ENCODE measurements around the gene PITHD1.
"Not testable (repeated sequence)": the region's sequence is repeated elsewhere in the genome, so short reads cannot be mapped to it uniquely, and the experiment has no call there.

Gene PITHD1, protein sequence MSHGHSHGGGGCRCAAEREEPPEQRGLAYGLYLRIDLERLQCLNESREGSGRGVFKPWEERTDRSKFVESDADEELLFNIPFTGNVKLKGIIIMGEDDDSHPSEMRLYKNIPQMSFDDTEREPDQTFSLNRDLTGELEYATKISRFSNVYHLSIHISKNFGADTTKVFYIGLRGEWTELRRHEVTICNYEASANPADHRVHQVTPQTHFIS

DNA sequence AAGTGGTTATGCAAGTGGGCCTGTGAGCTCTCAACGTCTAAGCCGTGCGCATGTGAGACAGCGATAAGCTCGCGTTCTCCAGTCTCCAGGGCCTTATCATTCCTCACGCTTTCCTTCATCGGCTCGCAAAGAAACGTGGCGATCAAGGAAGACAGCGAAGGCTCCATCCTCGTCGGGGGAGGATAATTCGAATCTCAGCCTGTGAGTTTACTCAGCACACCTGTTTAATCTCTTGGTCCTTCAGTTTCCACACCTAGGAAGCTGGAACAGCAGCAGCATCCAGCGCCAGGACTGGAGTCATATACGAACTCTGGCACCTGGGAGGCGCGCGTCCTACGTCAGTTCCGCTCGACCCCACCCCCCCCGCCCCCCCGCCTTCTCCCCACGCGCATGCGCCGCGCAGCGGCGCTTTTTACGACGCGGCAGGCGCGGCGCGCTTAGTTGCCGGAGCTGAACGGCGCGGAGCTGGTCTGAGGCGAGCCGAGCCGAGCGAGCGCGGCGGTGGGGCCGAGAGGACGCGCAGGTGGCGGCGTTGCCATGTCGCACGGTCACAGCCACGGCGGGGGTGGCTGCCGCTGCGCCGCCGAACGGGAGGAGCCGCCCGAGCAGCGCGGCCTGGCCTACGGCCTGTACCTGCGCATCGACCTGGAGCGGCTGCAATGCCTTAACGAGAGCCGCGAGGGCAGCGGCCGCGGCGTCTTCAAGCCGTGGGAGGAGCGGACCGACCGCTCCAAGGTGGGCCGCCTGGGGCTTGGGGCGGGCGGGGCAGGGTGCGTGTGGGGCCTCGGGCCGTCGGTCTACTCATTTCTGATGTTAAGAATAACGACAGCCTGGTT is at the start of gene PITHD1:
Gene PITHD1, plus strand, starts transcription at position 440 of the 836 bp plus-strand sequence. Its CDS starts 98 bp downstream, at position 538.
- peak; percentile 92 for DNase-seq

DNA sequence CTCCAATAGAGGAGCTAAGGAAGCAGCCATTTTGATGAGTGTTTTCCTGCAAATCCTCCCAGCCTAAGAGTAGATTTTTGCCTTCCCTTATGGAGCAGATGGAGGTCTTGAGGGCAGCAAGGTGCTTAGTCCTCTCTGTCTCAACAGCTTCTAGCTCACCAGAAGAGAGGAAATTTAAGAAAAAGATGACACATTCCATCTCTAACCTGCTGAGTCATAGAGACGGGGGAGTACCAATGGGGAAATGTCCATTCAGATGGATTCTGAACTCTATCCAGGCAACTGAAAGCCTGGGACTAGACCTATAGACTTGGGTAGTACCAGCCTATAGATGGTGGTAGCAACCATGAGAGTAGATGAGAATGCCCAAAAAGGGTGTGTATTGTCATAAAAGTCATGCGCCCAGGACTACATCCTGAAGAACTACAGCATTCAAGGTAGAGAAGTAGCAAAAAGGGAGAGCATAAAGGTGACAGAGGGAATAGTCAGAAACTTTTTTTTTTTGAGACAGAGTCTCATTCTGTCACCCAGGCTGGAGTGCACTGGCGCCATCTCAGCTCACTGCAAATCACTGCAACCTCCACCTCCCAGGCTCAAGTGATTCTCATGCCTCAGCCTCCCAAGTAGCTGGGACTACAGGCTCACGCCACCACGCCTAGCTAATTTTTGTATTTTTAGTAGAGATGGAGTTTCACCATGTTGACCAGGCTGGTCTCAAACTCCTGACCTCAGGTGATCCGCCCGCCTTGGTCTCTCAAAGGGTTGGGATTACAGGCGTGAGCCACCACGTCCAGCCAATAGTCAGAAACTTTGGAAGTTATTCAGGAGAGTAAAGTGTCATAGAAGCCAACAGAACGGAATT is 45.6 kb upstream of the PITHD1 start:
- DNase-seq = peak; percentile 63

DNA sequence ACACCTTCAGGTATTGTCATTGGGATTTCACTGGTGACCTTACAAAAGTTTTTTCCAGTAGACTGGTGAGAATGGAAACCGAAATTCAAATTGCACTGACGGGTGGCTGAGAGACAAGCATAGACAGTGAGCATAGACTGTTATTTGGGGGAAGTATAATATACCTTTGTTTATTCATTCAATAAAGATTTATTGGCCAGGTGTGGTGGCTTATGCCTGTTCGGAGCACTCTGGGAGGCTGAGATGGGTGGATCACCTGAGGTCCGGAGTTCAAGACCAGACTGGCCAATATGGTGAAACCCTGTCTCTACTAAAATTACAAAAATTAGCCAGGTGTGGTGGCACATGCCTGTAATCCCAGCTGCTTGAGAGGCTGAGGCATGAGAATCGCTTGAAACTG is 44.9 kb upstream of the PITHD1 start:
- DNase-seq = not testable (repeated sequence)

DNA sequence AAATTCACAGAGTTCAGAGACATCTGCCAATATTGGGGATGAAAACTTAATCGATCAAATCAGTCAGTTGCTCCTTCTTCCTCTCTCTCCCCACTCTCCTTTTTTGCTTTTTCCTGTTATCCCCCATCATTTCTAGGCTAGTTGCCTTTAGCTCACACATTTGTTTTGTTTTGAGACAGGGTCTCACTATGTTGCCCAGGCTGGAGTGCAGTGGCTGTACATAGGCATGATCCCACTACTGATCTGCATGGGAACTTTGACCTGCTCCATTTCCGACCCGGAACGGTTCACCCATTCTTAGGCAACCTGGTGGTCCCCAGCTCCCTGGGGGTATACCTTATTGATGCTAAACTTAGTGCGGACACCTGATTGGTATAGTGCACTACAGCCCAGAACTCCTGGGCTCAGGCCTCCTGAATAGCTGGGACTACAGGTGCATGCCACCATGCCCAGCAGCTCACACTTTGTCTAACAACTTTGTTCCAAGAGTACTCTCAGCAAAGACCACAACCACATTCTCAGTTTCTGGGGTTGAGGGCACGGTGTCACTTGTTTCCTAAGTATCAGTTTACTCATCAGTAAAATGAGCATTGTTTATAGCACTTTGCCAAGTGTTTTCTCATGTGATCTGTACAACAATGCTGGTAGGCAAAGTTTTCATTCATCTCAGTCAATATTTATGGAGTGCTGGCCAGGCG is 41.6 kb upstream of the PITHD1 start:
- no peak for DNase-seq

DNA sequence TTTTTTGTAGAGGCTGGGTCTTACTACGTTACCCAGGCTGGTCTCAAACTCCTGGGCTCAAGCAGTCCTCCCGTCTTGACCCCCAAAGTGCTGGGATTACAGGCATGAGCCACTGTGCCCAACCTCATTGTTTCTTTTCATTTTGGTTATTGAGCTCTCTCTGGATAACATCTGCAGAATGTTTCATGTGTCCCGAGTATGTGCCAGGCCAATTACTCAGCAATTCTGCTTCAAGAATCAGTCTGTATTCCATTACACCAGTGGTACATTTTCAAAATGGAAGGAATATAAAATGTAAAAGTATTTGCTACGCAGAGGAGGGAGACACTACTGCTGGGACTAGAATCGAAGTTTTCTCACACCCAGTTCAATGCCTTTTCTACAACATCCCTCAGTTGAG is 36.6 kb upstream of the PITHD1 start:
- no peak for DNase-seq

DNA sequence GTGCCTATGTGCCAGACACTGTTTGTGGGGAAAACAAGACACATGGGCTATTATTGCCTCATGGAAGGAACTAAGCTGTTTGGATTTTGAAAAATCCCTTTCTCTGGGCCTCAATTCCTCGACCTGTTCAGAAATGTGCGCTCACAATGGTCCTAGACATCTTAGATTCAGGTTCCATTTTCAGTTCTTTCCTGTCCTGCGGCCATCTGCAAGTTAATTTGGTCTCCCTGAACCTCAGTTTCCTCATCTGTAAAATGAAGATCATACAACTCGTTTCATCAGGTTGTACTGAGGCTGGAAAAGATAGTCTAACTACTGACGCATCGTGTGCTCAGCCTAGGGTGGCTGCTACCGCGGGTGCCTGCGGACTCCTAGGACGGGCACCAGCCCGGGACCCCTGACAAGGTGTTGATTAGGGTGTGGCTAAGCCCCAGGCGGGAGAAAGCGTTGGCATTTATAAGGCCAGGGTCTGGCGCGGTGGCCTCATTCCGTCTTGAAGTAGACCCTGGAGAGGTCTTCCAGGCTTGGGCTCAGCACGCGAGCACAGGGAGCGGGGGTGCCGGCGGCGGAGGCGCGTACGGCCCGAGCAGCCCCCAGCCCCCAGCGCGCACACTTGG is 35.4 kb upstream of the PITHD1 start:
- DNase-seq = no peak

DNA sequence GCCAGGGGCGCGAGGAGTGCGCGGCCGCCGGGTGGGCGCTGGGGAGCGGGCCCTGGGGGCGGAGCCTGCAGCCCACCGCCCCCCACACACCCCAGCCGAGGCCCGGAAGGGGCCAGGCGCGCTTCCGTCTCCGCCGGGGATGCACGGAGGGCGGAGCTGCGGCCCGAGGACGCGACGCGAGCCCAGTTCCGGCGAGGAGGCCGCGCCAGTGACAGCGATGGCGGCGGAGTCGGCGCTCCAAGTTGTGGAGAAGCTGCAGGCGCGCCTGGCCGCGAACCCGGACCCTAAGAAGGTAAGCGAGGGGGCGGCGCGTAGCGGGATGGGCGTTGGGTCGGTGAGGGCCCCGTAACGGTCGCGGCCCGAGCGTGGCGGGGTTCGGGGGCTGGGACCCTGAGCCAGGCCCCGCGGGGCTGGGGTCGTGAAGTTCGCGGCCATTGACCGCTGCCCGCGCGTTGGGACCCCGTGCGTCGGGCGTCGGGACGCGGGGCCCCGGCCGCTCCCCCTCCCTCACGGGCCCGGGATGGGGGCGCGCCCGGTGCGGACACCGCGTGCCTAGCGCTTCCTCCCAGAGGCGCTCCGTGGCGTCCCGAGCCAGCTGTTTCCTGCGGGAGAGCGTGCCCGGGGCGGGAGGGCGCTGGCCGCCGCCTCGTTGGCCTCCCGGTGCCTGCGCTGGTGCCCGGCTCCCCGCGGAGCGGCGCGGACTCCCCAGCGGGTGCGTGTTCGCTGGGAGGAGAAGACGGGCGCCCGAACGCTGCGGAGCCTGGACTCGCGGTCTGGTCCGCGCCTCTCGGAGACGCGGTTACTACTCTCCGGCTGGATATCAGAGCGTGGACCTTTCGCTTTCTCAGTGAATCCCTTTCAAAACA is 34.7 kb upstream of the PITHD1 start, which contains the start of gene ELOA:
Gene ELOA, plus strand, starts transcription at position 185 of the 866 bp plus-strand sequence. Its CDS starts 33 bp downstream, at position 218.
- DNase-seq = peak; percentile 84

DNA sequence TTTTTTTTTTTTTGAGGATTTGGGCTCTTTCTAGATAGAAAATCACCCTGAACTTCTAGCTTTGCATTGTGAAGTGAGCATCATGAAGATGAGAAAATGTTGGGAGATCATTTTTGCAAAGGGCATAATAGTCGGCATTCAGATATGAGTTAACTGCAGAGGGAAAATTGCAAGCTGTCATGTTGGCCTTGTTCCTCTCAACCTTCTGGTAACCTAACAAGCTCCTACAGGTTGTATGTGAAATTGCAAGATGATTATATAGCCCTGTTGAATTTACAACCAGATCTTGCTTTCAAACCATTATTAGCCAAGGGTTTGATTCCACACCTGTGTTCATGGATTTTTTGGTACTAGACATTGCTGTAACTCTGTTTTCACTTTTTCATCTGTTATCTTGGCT is 32.7 kb upstream of the PITHD1 start:
- peak; percentile 53 for DNase-seq

DNA sequence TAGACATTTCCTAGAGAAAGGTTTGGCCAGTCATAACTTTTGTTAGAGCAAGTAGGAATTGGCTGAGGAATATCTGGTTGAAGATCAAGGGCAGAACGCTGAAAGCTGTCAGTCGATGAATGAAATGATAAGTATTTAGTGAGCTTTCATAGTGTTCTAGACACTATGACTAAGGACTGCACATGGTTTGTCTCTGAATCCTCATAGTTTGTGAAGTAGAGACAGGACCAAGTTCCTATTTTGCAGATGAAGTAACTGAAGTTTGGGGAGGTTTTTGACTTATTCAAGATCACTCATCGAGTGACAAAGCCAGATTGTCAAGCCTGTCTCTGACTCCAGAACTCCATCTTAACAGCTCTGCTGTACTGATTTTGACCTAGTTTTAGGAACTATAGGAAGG is 30.2 kb upstream of the PITHD1 start:
- peak; percentile 58 for DNase-seq

DNA sequence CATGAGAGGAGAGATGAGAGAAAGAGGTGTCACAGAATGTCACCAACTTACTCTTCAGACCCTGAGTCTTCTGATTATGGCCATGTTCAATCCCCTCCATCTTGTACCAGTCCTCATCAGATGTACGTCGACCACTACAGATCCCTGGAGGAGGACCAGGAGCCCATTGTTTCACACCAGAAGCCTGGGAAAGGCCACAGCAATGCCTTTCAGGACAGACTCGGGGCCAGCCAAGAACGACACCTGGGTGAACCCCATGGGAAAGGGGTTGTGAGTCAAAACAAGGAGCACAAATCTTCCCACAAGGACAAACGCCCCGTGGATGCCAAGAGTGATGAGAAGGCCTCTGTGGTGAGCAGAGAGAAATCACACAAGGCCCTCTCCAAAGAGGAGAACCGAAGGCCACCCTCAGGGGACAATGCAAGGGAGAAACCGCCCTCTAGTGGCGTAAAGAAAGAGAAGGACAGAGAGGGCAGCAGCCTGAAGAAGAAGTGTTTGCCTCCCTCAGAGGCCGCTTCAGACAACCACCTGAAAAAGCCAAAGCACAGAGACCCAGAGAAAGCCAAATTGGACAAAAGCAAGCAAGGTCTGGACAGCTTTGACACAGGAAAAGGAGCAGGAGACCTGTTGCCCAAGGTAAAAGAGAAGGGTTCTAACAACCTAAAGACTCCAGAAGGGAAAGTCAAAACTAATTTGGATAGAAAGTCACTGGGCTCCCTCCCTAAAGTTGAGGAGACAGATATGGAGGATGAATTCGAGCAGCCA is 27.0 kb upstream of the PITHD1 start:
- DNase-seq = peak; percentile 71

DNA sequence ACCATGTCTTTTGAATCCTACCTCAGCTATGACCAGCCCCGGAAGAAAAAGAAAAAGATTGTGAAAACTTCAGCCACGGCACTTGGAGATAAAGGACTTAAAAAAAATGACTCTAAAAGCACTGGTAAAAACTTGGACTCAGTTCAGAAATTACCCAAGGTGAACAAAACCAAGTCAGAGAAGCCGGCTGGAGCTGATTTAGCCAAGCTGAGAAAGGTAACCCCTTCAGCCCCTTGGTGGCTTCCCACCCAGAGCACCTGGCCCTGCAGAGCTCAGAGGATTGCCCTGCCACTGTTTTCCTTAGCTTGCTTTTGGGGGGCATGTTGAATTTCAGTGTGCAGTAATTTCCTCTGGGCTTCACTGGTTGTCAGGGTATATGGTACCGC is 26.4 kb upstream of the PITHD1 start:
- no peak for DNase-seq

DNA sequence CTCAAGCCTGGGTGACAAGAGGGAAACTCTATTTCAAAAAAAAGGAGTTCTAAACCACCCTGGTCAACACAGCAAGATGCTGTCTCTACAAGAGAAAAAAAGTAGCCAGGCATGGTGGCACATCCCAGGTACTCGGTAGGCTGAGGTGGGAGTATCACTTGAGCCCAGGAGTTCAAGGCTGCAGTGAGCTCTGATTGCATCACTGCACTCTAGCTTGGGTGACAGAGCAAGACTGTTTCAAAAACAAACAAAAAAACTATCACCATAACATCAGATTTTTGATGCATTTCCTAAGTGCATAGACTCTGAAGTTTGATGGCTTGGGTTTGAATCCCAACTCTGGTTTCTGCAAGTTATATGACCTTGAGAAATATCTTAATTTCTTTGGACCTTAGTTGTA is 25.3 kb upstream of the PITHD1 start:
- no peak for DNase-seq

DNA sequence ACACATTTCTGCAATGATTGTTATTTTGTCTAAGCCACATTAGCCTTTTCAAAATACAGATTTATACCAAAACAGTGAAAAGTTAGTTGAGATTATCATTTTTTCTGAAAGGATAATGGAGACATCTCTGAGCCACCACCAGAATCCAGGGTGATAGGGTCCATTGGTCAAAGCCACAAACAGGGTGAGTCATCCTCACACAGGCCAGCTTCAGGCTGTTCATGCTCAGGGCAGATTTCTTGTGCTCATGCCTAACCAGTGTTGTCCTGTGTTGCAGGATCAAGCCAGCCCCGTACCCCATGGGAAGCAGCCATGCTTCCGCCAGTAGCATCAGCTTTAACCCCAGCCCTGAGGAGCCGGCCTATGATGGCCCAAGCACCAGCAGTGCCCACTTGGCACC is 21.5 kb upstream of the PITHD1 start:
- no peak for DNase-seq

DNA sequence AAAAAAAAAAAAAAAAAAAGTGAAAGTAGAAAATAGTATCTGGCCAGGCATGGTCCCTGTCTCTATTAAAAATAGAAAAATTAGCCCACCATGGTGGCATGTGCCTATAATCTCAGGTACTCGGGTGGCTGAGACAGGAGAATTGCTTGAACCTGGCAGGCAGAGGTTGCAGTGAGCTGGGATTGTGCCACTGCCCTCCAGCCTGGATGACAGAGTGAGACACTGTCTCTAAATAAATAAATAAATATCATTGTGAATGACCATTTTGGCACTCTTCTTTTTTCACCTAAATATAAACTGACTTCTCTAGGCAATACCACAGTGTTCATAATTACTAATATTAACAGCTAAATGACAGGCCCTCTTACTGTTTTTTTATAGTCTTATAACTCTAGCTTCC is 20.4 kb upstream of the PITHD1 start:
- DNase-seq = no peak

DNA sequence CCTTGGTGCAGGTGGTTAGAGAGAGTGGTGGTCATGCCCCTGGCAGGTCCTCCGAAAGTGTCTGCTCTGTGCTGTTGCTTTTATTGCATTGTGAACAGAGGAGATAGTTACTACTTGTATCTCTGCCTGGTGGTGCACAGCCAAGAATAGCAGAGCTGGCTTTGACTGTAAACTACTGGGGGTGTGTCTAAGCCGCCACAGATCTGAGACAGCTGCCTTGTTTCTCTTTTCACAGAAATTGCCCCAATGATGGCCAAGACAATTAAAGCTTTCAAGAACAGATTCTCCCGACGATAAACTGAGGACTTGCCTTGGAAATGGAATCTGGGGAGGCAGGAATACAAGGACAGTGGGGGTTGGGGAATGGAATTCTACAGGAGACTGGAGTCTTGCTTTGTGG is 18.9 kb upstream of the PITHD1 start:
- no peak for DNase-seq

DNA sequence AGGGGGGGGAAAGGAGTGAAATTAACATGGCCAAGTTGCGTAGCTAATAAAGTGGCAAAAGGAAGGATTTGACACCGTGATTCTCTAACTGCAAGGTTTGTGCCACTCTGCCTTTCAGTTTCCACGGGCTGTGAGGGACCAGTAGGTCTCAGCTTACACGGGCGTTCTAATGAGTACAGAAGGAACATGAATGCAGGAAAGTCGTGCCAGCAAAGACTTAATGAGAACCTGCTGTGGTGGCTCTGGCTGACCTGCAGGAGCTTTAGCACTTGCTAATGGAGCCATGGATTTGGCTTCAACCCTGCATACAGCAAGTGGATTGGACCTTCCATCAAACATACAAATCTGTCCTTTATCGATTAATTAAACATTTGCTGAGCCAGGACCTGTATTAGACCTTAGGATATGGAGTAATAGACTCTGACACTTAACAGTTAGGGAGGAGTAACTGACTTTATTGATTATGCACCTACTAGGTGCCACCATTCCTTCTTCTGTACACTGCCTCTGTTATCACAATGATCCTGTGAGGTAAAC is 15.1 kb upstream of the PITHD1 start:
- no peak for DNase-seq

DNA sequence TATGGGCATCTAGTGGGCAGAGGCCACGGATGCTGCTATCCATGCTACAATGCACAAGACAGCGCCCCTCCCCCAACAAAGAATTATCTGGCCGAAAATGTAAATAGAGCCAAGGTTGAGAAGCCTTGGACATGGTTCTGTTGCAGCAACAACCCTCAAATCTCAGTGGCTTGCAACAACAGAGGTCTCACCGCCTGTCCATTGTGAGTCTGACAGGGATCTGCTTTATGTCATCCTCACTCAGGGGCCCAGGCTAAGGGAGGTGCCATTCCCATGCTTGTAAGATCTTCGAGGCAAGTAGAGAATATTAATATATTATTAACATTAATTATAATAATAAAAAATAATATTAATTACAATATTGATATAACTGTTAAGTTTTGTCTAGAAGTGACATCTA is 9.5 kb upstream of the PITHD1 start:
- DNase-seq = no peak

DNA sequence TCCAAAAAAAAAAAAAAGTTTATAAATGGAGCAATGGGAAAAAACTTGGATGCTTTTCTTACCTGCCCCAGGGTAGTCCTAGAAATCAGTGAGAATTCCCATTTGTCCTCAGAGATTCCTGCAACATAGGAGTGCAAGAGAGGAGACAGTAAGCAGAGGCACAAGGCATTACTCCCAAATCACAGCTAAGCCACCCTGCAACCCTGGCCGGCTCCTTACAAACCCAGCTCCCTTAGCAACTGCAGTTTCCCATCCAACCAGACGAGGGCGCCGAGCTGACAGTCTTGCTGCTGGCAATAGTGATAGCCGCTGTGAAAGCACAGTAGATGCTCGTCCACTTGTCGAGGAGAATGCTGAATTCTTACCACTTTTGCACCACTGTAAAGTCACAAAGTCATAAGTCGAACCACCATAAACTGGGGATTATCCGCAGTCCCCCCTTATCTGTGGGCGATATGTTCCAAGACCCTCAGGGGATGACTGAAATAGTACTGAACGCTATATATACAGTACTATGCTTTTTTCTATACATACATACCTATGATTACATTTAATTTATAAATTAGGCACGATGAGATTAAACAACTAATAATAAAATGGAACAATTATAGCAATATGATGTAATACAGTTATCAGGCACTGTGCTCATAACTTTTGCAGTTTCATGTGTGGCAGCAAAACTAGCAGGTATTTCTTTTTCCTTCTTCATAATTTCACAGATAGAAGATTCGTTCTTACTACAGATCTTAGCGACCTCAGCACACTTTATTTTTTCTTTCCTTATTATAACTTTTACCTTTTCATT is 6.0 kb upstream of the PITHD1 start:
- peak; percentile 92 for DNase-seq

DNA sequence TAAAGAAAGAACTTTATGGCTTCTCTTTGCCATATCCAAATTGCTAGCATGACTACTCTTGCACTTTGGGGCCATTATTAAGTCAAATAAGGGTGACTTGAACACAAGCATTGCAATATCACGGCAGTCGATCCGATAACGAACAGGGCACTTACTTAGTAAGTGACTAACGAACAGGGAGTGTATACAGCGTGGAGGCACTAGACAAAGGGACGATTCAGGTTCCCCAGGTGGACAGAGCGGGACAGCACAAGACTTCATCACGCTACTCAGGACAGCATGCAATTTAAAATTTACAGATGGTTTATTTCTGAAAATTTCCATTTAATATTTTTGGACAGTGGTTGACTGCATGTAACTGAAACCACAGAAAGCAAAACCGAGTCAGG is 5.4 kb upstream of the PITHD1 start:
- no peak for DNase-seq

All from suppressor macrophage treated with lipopolysaccharide for 4 hours (primary cell).